Endothelial cell (in vitro differentiated cells): ENCODE results near the gene DELE1. TPM values are rescaled to one million over a fixed set of nuclear protein-coding genes. Genes with fewer than 3 reads are reported as not detected.

Source experiments
- DNase-seq: peaks from one replicate; pipeline ENCODE4 v3.0.0; 2021; ENCODE audit warnings: low spot score
- H3K27ac Mint-ChIP-seq: one replicate; pipeline ENCODE4 v1.8.0; 2021; ENCODE audit warnings: mixed read lengths, inconsistent platforms; ENCODE audit not compliant: unreplicated experiment
- H3K27me3 Mint-ChIP-seq: one replicate; pipeline ENCODE4 v1.8.0; 2021; ENCODE audit warnings: mild to moderate bottlenecking, moderate library complexity, mixed read lengths, inconsistent platforms; ENCODE audit not compliant: unreplicated experiment
- H3K36me3 Mint-ChIP-seq: one replicate; pipeline ENCODE4 v1.8.0; 2021; ENCODE audit warnings: mild to moderate bottlenecking, low read depth, mixed read lengths, inconsistent platforms; ENCODE audit not compliant: unreplicated experiment
- H3K4me1 Mint-ChIP-seq: one replicate; pipeline ENCODE4 v1.8.0; 2021; ENCODE audit warnings: mild to moderate bottlenecking, mixed read lengths, inconsistent platforms; ENCODE audit not compliant: unreplicated experiment
- H3K4me3 Mint-ChIP-seq: one replicate; pipeline ENCODE4 v1.8.0; 2021; ENCODE audit warnings: mild to moderate bottlenecking, mixed read lengths, inconsistent platforms; ENCODE audit not compliant: unreplicated experiment
- H3K9me3 Mint-ChIP-seq: one replicate; pipeline ENCODE4 v1.8.0; 2021; ENCODE audit warnings: mixed read lengths, inconsistent platforms; ENCODE audit not compliant: unreplicated experiment
- total RNA-seq: library from RNA; stranded (reverse); fragmentation: NEBNext Ultra II Directional; extraction: Animal tissue kit (Norgen Biotek cat#: 25700); gene quantifications from one replicate; pipeline ENCODE4 v1.2.1, GENCODE V29; 2021; ENCODE audit not compliant: unreplicated experiment
- TF ChIP-seq, protein P1 (sequence below): fragments of 200-600 bp; sonication (generic); IDR thresholded peaks from one replicate; pipeline ENCODE4 v1.5.0; 2021; ENCODE audit warnings: antibody characterized with exemption; ENCODE audit not compliant: unreplicated experiment

The DELE1 gene
- total RNA-seq, 1 donor from 2014 or later, result 115 TPM

DNA sequence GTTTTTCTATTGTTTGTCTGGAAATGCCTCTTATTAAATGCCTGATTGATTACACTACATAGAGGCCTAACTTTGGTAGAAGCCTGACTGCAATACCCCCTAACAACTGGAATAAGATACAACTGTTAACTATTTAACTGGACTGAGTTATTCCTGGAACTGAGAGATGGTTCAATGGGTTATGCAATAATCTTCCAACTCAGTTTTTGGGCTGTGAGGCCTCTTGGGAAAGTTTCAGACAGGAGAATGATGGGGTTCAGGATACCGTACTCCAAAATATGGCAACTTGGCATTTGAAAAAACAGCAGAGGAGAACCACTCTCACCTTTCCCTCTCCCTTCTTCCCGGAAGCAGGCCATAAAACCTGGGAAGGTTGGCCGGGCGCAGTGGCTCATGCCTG is 26.2 kb upstream of the DELE1 start:
- Mint-ChIP-seq H3K4me1 (peaks cover 10% of the 10 kb centered on the region), H3K9me3 (no peaks in the 10 kb centered on the region), H3K27ac (no peak overlapping the region), H3K36me3 (no peaks in the 10 kb centered on the region), H3K4me3 (no peak overlapping the region), H3K27me3 (peaks cover 5% of the 10 kb centered on the region)
- TF ChIP-seq, protein P1, sequence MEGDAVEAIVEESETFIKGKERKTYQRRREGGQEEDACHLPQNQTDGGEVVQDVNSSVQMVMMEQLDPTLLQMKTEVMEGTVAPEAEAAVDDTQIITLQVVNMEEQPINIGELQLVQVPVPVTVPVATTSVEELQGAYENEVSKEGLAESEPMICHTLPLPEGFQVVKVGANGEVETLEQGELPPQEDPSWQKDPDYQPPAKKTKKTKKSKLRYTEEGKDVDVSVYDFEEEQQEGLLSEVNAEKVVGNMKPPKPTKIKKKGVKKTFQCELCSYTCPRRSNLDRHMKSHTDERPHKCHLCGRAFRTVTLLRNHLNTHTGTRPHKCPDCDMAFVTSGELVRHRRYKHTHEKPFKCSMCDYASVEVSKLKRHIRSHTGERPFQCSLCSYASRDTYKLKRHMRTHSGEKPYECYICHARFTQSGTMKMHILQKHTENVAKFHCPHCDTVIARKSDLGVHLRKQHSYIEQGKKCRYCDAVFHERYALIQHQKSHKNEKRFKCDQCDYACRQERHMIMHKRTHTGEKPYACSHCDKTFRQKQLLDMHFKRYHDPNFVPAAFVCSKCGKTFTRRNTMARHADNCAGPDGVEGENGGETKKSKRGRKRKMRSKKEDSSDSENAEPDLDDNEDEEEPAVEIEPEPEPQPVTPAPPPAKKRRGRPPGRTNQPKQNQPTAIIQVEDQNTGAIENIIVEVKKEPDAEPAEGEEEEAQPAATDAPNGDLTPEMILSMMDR, result no peak
- no peak for DNase-seq

DNA sequence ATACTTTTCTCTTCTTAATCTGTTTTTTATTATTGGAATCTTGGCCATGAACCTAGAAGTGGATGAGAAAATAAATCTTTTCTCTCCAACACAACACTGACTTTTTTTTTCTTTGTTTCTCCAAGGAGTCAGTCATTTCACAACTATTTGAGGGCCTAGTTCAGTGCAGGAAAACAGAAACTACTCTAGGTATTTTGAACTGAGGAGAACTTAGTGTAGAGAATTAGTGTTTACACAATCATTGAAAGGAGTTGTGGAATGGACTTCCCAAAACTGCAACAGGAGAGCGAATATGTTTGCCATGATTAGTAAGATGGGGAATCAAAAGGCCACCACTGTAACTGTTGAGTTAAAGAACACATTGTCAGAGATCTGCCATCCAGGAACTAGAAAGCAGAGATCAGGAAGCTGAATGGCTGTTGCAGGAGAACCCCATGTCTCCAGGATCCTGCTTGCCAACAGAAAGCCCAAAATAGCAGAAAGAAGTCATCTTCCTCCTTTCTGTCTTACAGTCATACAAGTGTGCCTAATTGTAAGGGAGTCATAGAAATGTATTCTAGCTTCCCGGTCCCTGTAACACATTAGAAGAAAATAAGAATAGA is 25.1 kb upstream of the DELE1 start:
- Mint-ChIP-seq H3K4me1 (peaks cover 10% of the 10 kb centered on the region), H3K36me3 (no peaks in the 10 kb centered on the region), H3K9me3 (no peaks in the 10 kb centered on the region), H3K27me3 (peaks cover 5% of the 10 kb centered on the region), H3K4me3 (no peak overlapping the region), H3K27ac (no peak overlapping the region)
- TF ChIP-seq, protein P1, result no peak
- no peak for DNase-seq

- Mint-ChIP-seq H3K4me3 (no peak overlapping the region), H3K27ac (no peak overlapping the region), H3K9me3 (no peaks in the 10 kb centered on the region), H3K4me1 (peaks cover 10% of the 10 kb centered on the region), H3K36me3 (no peaks in the 10 kb centered on the region), H3K27me3 (peaks cover 4% of the 10 kb centered on the region)
- TF ChIP-seq, protein P1, result no peak
- no peak for DNase-seq
Observed at GRCh38 chr5:141902015-141902814, 21.5 kb upstream of the DELE1 start.

GRCh38 chr5:141903261-141903660 is 20.4 kb upstream of the DELE1 start:
- Mint-ChIP-seq H3K4me1 (peaks cover 7% of the 10 kb centered on the region), H3K36me3 (no peaks in the 10 kb centered on the region), H3K27ac (no peak overlapping the region), H3K27me3 (peaks cover 4% of the 10 kb centered on the region), H3K9me3 (no peaks in the 10 kb centered on the region), H3K4me3 (no peak overlapping the region)
- no peak for DNase-seq
- TF ChIP-seq, protein P1, result no peak

GRCh38 chr5:141904551-141904950 is 19.1 kb upstream of the DELE1 start:
- no peaks in the 10 kb centered on the region for H3K4me1 Mint-ChIP-seq
- no peak for DNase-seq
- no peak overlapping the region for H3K4me3 Mint-ChIP-seq
- H3K27me3 Mint-ChIP-seq, result no peaks in the 10 kb centered on the region
- no peak overlapping the region for H3K27ac Mint-ChIP-seq
- no peaks in the 10 kb centered on the region for H3K9me3 Mint-ChIP-seq
- TF ChIP-seq, protein P1, result no peak
- no peaks in the 10 kb centered on the region for H3K36me3 Mint-ChIP-seq
